ENCODE data around the gene FNTB.

DNA sequence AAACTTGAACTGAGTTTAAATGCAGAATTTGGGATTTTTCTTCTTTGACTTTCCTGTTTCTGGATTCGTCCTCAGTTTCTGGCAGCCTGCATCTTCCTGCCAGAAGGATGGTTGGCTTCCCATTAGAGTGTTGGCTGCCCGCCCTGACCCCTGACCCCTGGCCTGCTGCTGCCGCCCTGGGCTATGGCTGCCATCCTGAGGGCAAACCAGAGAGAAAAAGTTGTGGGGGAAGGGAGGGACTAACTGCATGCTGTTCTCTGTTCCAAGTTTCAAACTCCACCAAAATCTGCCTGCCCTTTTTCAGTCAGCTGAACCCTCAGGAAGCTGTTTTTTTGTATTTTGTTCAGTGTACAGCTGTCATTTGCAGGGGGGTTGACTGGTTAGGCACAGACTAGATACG, 48.4 kb downstream of the FNTB start:
- TF ChIP-seq, protein P1, sequence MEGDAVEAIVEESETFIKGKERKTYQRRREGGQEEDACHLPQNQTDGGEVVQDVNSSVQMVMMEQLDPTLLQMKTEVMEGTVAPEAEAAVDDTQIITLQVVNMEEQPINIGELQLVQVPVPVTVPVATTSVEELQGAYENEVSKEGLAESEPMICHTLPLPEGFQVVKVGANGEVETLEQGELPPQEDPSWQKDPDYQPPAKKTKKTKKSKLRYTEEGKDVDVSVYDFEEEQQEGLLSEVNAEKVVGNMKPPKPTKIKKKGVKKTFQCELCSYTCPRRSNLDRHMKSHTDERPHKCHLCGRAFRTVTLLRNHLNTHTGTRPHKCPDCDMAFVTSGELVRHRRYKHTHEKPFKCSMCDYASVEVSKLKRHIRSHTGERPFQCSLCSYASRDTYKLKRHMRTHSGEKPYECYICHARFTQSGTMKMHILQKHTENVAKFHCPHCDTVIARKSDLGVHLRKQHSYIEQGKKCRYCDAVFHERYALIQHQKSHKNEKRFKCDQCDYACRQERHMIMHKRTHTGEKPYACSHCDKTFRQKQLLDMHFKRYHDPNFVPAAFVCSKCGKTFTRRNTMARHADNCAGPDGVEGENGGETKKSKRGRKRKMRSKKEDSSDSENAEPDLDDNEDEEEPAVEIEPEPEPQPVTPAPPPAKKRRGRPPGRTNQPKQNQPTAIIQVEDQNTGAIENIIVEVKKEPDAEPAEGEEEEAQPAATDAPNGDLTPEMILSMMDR (conservative IDR thresholded peaks at IDR 0.05 in 1 of 2, IDR thresholded peaks at IDR 0.05 in 1 of 2; ENCODE audit: extremely low read depth in 1 of 2, insufficient read depth in 1 of 2, low read depth in 1 of 2, low read length in 2 of 2), result no peak
- no peak for TF ChIP-seq EZH2 (IDR thresholded peaks at IDR 0.05; ENCODE audit: borderline replicate concordance, low read length)

Measured in mammary epithelial cell (primary cell).